ENCODE measurements around the gene MAST1. TPM values are rescaled to one million over a fixed set of nuclear protein-coding genes. Genes with fewer than 3 reads are reported as not detected.

The MAST1 gene
- total and polyA plus RNA-seq, 4 donors: 0.08 to 0.54 (median 0.23) TPM

- Histone ChIP-seq H3K9ac (ENCODE audit: low read depth in 1 of 2, low read length in 2 of 2) (no peak overlapping the region), H3K27me3 (ENCODE audit: control insufficient read depth in 4 of 4, insufficient read depth in 4 of 4, low read length in 3 of 4) (peaks cover 0 to 26% (median 19%) of the 10 kb centered on the region in 4 donors), H3K4me3 (ENCODE audit: low read depth in 1 of 3, low read length in 3 of 3) (no peak overlapping the region), H3K27ac (ENCODE audit: low read depth in 1 of 2, low read length in 2 of 2) (no peak overlapping the region), H3K4me1 (ENCODE audit: control insufficient read depth in 4 of 4, insufficient read depth in 4 of 4, low read length in 3 of 4) (peaks cover 0 to 15% (median 4%) of the 10 kb centered on the region in 4 donors), H3K36me3 (ENCODE audit: control insufficient read depth in 4 of 4, insufficient read depth in 3 of 4, low read depth in 1 of 4, low read length in 3 of 4) (no peaks in the 10 kb centered on the region), H3K9me3 (ENCODE audit: control insufficient read depth in 4 of 4, low read length in 3 of 4) (no peaks in the 10 kb centered on the region)
- 11% methylated on average over 39 of the region's 39 CpGs for WGBS
- DNase-seq (ENCODE audit: low spot score): no peak
- TF ChIP-seq RXRA (IDR thresholded peaks at IDR 0.05) (no peak), TAF1 (conservative IDR thresholded peaks at IDR 0.05) (no peak), FOXA1 (IDR thresholded peaks at IDR 0.05) (no peak), EGR1 (IDR thresholded peaks at IDR 0.05; ENCODE audit: low read depth in 2 of 2) (no peak), JUND (IDR thresholded peaks at IDR 0.05) (no peak), NR2F2 (IDR thresholded peaks at IDR 0.05) (no peak), FOXA2 (IDR thresholded peaks at IDR 0.05) (no peak), SP1 (IDR thresholded peaks at IDR 0.05) (no peak), ATF3 (IDR thresholded peaks at IDR 0.05) (no peak)
- TF ChIP-seq, protein P1, sequence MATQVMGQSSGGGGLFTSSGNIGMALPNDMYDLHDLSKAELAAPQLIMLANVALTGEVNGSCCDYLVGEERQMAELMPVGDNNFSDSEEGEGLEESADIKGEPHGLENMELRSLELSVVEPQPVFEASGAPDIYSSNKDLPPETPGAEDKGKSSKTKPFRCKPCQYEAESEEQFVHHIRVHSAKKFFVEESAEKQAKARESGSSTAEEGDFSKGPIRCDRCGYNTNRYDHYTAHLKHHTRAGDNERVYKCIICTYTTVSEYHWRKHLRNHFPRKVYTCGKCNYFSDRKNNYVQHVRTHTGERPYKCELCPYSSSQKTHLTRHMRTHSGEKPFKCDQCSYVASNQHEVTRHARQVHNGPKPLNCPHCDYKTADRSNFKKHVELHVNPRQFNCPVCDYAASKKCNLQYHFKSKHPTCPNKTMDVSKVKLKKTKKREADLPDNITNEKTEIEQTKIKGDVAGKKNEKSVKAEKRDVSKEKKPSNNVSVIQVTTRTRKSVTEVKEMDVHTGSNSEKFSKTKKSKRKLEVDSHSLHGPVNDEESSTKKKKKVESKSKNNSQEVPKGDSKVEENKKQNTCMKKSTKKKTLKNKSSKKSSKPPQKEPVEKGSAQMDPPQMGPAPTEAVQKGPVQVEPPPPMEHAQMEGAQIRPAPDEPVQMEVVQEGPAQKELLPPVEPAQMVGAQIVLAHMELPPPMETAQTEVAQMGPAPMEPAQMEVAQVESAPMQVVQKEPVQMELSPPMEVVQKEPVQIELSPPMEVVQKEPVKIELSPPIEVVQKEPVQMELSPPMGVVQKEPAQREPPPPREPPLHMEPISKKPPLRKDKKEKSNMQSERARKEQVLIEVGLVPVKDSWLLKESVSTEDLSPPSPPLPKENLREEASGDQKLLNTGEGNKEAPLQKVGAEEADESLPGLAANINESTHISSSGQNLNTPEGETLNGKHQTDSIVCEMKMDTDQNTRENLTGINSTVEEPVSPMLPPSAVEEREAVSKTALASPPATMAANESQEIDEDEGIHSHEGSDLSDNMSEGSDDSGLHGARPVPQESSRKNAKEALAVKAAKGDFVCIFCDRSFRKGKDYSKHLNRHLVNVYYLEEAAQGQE (IDR thresholded peaks at IDR 0.05): no peak
- TF ChIP-seq, protein P2, sequence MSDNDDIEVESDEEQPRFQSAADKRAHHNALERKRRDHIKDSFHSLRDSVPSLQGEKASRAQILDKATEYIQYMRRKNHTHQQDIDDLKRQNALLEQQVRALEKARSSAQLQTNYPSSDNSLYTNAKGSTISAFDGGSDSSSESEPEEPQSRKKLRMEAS (IDR thresholded peaks at IDR 0.05): no peak
Measured at GRCh38 chr19:12834976-12835757, 3.1 kb upstream of the MAST1 start.

GRCh38 chr19:12836529-12836863 is 1.8 kb upstream of the MAST1 start:
- Histone ChIP-seq H3K4me1 (ENCODE audit: control insufficient read depth in 4 of 4, insufficient read depth in 4 of 4, low read length in 3 of 4) (peaks cover 0 to 15% (median 6%) of the 10 kb centered on the region in 4 donors), H3K4me3 (ENCODE audit: low read depth in 1 of 3, low read length in 3 of 3) (no peak overlapping the region), H3K9ac (ENCODE audit: low read depth in 1 of 2, low read length in 2 of 2) (no peak overlapping the region), H3K9me3 (ENCODE audit: control insufficient read depth in 4 of 4, low read length in 3 of 4) (no peaks in the 10 kb centered on the region), H3K27ac (ENCODE audit: low read depth in 1 of 2, low read length in 2 of 2) (no peak overlapping the region), H3K27me3 (ENCODE audit: control insufficient read depth in 4 of 4, insufficient read depth in 4 of 4, low read length in 3 of 4) (peaks cover 0 to 26% (median 19%) of the 10 kb centered on the region in 4 donors), H3K36me3 (ENCODE audit: control insufficient read depth in 4 of 4, insufficient read depth in 3 of 4, low read depth in 1 of 4, low read length in 3 of 4) (no peaks in the 10 kb centered on the region)
- no peak for DNase-seq (ENCODE audit: low spot score)
- TF ChIP-seq JUND (IDR thresholded peaks at IDR 0.05) (no peak), FOXA2 (IDR thresholded peaks at IDR 0.05) (no peak), FOXA1 (IDR thresholded peaks at IDR 0.05) (no peak), EGR1 (IDR thresholded peaks at IDR 0.05; ENCODE audit: low read depth in 2 of 2) (no peak), TAF1 (conservative IDR thresholded peaks at IDR 0.05) (no peak), ATF3 (IDR thresholded peaks at IDR 0.05) (no peak), RXRA (IDR thresholded peaks at IDR 0.05) (no peak), GABPA (IDR thresholded peaks at IDR 0.05 in 1 of 2, conservative IDR thresholded peaks at IDR 0.05 in 1 of 2) (no peak), HNF4G (IDR thresholded peaks at IDR 0.05) (no peak), YY1 (IDR thresholded peaks at IDR 0.05) (no peak), ZBTB33 (IDR thresholded peaks at IDR 0.05) (no peak), CTCF (IDR thresholded peaks at IDR 0.05; ENCODE audit: low read depth, low read length, missing input control) (no peak), HNF4A (conservative IDR thresholded peaks at IDR 0.05) (no peak), RAD21 (IDR thresholded peaks at IDR 0.05) (no peak), NR2F2 (IDR thresholded peaks at IDR 0.05) (no peak), SP1 (IDR thresholded peaks at IDR 0.05) (no peak)
- TF ChIP-seq, protein P1 (IDR thresholded peaks at IDR 0.05): no peak
- TF ChIP-seq, protein P2 (IDR thresholded peaks at IDR 0.05): no peak
- 6% methylated on average over 6 of the region's 6 CpGs for WGBS
